H1 (cell line): Measurements from ENCODE around the gene ADSS1. TPM values are rescaled to one million over a fixed set of nuclear protein-coding genes. Genes with fewer than 3 reads are reported as not detected.

Experiments
- KDM4A ChIP-seq: IDR thresholded peaks from one replicate; pipeline ENCODE4 v1.7.1; 2012; ENCODE audit warnings: low read depth, mild to moderate bottlenecking, moderate library complexity, low read length, inconsistent platforms; ENCODE audit not compliant: severe bottlenecking
- RBBP5 ChIP-seq: IDR thresholded peaks from 2 replicates; pipeline ENCODE4 v1.7.1; 2012; ENCODE audit warnings: low read depth, mild to moderate bottlenecking, inconsistent platforms, low read length, moderate library complexity, borderline replicate concordance
- polyA plus RNA-seq, 7 experiments: library from polyadenylated mRNA; depleted of rRNA in 3 of 7; stranded (reverse) in 5 of 7; unstranded in 2 of 7; fragments of >200 nt in 5 of 7; fragments of 200-250 nt in 2 of 7; gene quantifications; 1 replicate in 5 of 7; 2 replicates in 1 of 7; 4 replicates in 1 of 7; pipeline versions ENCODE4 v1.2.1 to v1.2.3, GENCODE V29; 2011 to 2013; ENCODE audit warnings: missing spikeins in 2 of 7, mixed read lengths in 2 of 7
- total RNA-seq: library from RNA; stranded (reverse); fragmentation: NEBNext Ultra II Directional; extraction: Animal tissue kit (Norgen Biotek cat#: 25700); gene quantifications from 2 replicates; pipeline ENCODE4 v1.2.1, GENCODE V29; 2021

ADSS1 gene
- total and polyA plus RNA-seq, 2 of the 8 experiments (the other 6 are each of a cell fraction or from before 2014, with no cell fraction given) = 7.1 to 7.9 TPM

DNA sequence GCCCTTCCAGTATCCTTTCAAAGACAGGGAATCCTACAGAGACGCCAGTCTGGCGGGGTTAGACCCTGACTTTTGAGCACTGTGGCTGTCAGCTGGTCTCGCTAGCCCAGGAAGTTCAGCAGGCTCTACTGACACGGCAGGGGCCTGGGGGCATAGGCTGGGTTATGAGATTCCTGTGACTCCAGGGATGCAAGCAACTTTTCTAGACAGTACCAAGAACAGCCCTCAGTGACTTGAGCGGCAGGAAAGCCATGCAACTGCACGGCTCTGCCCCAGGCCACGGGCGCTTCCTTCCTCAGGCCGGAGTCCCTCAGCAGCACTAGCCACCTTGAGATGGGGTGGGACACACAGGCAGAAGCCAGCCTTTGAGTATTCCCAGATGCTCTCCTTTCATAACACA is 23.8 kb downstream of the ADSS1 start (continued):
- TF ChIP-seq KDM4A = no peak
- TF ChIP-seq RBBP5 = no peak
